22Rv1 (cell line): ENCODE measurements around the gene SPACA7.

ENCODE experiments used
- CTCF ChIP-seq: fragments of 450-650 bp; IDR thresholded peaks from 2 replicates; pipeline ENCODE4 v1.5.1; 2017; ENCODE audit warnings: mild to moderate bottlenecking
- ZFX ChIP-seq: fragments of 450-650 bp; IDR thresholded peaks from 2 replicates; pipeline ENCODE4 v1.6.1; 2017; ENCODE audit warnings: antibody characterized with exemption, borderline replicate concordance

DNA sequence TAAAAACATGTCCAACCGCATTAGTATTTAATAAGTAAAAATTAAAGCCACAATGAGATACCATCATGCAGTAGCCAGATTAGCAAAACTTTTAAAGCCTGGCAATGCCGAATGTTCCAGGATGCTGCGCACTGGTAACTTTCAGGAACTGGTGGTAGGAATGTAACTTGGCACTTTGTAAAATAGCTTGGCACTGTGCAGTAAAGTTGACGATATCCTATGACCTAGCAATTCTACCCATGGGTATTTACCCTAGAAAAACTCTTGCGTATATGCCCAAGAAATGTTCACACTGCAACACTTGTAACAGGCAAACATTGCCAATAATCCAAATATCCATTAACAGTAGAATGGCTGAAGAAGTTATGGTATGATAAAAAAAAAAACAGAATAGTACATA is 97.7 kb downstream of the SPACA7 start:
- no peak for TF ChIP-seq CTCF
- no peak for TF ChIP-seq ZFX
